HG02885 (cell line): ENCODE data around the gene PDCD4.

Experiments
- ATAC-seq: cut with Tn5 transposase; IDR thresholded peaks from one replicate; pipeline ENCODE4 v1.9.1; 2021; ENCODE audit warnings: mild to moderate bottlenecking; ENCODE audit not compliant: unreplicated experiment, poor library complexity

The PDCD4 gene

DNA sequence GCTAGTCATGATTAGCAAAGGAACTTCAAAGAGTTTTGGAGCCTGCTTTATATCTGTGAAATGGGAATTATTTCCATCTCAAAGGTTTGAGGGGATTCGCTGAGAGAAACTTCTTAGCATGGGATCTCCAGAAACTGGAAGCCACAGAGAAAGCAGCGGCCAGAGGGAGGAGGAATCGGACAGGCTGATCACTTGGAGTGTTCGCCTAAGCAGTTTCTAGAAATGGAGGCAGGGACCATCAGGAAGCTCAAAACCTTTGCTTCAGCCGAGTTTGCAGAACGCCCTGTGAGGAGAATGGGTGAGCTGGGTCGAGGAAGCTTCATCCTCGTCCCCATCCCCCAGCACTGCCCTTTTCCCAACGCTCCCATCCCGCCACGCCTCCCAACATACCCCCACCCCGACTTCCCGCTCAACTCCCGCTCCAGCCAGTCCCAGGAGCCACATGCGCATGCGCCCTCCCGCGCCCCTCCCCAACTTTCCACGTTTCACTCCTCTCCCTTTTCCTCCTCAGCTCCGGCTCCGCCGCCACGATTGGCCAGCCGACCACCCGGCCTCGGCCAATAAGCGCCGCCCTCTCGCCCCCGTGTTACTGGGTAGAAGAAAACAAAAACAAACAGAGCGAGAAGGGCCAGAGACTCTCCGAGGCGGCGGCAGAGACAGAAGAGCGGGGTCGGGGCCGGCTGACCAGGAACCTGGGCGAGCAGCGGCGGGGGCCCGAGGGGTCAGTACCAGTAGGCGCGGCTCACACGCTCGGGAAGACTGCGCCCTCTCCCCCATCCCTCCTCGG, at the start of gene PDCD4:
Gene PDCD4 (plus strand): TSS at position 631 of the 787 bp plus-strand sequence. CDS start 4,100 bp downstream, outside the sequence.
- peak; percentile 77 for ATAC-seq

DNA sequence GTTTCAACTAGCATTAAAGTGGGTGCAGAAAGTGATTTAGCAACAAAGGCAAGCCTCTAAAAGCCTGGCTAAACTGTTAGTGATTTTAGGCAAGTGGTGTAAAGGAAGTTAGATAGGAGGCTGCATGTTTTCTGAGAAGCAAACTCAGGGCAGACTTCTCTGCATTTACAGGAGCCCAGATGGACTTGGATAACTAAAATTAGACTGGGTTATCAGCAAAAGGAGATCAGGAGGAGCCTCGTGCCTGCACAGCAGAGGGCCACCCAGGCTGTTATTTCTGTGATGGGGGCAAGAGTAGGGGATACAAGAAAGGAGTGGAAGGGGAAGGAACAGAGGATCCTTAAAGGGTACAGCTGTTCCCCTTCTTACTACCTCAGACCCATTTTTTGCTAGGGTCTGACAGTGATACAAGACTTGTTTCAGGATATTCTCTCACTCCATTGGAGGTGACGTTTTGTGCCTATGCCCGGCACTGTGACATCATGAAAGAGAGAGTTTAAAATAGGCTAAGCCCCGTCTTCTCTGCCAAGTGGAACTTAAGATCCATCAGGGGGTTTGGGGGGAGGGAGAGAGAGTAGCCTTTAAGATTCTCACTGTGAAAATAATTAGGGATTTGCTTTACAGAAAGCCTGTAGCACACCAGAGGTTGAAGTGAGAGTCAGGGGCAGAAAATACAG, 49.6 kb upstream of the PDCD4 start:
- ATAC-seq: no peak

DNA sequence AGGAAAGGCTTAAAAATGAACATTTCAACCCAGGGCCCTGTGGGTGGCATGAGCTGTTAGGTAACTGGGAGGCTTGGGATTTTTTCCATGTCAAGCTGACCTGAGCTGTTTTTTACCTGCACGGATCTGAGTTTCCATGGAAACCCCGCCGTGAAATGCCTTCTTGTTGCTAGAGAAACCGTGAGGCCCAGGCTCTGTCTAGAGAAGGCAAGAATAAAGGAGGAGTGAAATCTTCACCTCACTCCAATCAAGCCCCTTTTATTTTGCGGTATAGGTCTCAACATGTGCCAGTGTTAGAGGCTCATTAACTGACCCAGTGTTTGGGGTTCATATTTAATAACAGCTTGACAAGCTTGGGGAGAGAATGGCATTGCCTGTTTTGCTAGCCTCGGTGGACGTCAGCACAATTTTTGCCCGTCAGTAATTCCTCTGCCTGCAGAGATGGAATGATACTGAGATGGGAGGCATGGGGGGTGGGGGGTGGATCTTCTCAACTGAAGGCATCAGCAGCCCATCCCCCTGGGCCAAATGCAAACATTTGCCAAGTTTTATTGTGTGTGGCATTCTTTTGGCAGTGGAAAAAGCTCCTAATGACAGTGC, 48.9 kb upstream of the PDCD4 start:
- no peak for ATAC-seq

DNA sequence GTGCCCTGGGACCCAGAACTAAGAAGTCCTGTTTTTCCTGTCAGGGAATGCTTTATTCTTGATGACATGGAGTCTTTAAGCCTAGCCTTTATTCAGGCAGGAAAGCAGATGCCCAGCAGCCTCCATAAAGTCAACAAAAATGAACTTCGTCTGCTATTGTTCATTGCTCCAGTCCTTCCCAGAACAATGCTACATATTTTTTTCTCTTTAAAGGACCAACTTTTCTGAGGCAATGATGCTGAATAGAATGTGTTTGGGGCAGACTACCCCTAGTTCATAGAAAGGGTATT, 47.6 kb upstream of the PDCD4 start:
- ATAC-seq: no peak

DNA sequence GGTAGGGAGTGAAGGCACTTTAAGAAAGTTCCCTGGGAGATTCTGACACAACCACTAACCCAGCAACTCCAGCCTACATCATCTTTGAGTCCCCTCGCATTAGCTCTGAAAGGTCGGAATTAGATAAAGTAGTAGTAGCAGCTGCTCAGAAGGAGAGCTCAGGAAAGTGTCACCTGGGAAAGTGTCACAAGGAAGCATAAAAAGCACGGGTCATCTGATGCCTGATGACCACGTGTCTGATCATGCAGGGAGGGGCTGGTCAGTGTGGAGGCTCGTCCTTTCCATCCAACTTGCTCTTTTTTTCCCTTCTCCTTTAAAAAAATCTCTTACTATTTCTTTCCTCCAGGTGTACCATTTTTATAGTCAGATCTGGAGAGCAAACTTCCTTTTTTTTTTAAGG, 47.1 kb upstream of the PDCD4 start:
- ATAC-seq: no peak

DNA sequence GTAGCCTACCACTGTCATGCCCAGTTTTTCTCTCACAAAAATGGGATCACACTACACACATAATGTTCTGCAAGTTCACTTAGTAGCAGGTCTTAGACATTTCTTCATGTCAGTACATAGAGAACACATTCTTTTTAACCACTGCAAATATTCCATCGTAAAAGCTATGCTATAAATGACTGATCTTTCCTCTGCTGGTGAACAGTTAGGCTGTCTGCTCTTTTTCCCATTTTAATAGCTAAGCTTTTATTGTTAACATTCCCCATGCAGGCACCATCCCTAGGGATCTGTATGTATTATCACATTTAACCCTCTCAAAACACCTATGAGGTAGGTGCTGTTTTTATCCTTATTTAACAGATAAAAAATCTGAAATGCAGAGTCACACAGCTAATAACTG, 46.2 kb upstream of the PDCD4 start:
- ATAC-seq: no peak

DNA sequence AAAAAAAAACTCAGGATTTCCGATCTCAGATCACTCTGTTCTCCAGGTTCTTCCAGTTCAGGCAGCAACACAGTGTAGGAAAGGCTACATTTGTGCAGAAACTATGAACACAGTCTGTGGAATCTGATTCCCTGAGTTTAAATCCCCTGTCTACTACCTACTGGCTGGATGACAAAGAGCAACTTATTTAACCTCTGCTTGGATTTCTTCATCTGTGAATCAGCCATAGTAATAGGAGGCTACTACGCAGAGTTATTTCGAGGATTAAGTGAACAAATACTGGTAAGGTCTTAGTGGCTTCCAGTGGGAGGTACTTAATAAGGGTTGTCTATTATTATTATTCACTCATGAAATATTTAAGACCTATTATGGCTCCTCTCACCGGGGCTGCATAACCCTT, 44.3 kb upstream of the PDCD4 start:
- no peak for ATAC-seq

DNA sequence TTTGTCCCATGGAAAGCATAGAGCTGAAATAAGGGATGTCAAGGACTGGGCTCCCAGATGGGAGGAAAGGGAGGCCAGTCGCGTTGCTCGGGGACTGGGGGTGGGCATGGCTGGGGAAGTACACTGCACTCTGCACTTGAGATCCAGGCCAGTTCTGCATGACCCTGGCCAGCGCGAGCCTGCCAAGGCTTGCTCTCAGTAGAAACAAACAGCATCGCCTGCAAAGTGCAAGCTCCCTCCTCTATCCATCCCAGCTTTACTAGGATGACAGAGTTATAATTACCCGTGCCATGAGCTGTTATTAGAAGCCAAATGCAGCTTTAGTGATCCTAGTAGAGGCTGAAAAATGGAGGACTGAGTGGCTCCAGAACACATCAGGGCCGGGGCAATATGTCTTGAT, 43.9 kb upstream of the PDCD4 start:
- no peak for ATAC-seq

DNA sequence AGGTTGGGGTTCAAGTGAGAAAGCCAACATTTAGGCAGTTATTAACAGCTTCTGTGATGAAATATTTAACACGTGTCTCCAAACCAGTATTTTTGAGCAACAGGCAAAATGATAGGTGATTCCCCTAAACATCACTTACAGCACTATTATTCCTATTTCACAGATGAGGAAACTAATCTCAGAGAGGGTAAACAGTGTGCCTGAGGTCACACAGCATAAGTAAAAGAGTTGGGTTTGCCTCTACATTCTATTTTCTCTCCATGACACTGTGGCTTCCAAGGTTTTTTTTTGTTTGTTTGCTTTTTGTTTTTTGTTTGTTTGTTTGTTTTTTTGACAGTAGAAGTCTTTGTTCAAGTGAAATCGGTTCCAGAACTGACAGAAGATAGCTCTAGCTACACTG, 43.2 kb upstream of the PDCD4 start:
- ATAC-seq: no peak

DNA sequence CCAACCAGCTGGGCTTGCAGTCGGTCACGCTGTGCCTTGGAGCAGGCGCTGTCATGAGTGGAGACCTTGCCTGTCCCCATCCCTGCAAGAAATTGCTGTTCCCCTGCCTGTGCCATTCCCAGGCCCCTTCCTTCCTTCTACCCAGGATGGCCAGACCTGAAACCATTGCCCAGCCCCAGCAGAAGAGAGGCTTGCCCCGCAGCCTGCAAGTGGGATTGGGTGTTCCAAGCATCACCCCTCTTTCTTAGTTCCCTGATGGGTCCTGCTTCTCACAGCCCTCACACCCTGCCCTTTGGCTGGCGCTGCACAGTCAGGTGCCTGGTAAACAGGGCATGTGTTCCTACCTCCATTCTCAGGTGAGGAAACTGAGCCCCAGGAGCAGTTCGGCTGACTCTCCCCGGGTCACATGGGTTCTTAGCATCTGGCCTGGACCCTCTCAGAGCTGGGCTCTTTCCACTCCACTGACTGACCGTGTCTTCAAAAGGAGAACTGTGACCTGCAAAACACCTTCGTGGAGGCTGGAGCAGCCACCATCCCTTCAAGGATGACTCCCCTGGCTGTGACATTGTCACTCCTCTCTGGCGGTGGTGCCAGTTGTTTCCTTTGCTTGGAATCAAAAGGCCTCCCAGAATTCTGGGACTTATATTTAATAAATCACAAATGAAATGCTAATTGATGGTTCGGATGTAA, 41.9 kb upstream of the PDCD4 start:
- ATAC-seq: no peak

DNA sequence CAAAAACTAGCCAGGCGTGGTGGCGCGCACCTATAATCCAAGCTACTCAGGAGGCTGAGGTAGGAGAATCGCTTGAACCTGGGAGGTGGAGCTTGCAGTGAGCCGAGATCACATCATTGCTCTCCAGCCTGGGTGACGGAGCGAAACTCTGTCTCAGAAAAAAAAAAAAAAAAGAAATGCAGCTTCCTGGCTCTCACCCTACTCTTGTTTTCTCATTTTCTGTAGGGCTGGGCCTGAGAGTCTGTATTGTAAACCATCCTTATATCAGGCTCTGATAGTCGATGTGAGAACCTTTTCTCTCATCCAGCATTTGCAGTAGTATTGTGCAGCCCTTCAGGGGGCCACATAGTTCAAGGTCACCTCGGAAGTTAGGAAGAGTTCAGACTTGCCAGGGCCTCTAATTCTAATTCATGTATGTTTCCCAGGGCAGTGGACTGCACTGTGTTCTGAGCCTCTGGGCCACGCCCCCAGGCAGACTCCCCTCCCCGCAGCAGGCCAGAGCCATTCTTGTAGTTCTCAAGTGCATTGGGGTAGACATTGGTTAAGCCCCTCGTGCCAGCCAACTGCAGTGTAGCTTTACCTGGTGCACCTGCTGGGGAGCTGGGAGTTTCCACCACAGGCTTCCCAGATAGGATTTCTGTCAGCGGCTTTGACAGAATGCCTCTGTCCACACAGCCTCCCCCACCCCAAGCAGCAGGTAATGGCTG, 38.3 kb upstream of the PDCD4 start:
- ATAC-seq: no peak

DNA sequence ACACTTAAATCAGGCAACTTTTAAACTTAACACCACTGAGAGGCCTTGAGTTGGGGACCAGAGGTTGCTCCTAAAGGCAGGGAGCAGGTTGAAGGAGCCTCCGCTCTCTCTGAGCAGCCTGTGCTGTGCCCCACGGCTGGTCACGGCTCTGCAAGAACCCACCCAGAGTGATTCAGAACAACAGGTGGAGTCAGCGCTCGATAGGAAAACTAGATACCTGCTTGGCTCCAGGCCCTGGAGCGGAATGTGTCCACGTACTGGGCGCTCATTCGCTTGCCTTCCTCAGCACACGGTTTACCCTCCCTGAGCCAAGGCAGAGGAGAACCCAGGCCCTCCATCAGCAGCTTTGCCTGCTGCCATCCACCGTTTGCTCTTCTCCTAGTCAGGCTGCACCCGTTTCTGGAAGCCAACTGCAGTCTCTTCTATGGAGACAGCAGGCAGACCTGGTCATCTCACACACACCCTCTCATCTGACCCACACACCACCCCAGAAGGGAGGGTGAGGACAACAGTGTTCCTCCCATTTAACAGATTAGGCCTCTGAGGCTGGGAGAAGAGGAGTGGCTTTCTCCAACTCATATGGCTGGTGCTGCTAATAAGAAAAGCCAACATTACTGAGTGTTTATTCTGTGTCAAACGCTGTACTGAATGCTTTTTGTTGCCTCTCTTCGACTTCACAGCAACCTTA, 37.6 kb upstream of the PDCD4 start:
- ATAC-seq: no peak

DNA sequence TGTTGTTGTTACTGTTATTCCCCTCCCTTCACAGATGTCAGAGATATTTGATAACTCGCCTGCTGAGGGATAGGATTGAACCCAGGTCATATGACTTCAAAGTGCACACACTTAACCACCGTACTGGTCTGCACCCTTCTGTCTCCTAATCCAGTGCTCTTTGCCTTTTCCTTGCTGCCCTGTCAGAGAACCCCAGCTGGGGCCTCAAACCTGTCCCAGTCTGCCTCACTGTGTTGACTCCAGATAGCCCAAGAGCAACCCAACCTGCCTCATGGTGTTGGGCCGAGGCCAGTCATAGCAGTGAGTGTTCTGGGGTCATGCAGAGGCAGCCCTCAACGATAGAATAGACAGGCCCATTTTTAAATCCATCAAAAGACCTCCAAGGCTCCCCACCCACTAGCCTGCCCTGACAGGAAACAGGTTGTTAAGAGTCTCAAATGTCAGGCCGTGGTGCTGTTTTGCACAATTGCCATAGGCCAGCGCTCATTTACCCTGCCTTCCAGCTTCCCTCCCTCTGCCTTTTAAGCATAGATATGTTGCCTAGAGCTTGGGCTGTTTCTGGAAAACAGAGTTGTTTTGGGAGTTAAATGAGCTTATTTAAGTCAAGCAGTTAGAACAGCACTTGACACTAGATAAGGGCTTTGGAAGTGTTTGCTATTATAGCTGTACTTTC, 37.0 kb upstream of the PDCD4 start:
- no peak for ATAC-seq

DNA sequence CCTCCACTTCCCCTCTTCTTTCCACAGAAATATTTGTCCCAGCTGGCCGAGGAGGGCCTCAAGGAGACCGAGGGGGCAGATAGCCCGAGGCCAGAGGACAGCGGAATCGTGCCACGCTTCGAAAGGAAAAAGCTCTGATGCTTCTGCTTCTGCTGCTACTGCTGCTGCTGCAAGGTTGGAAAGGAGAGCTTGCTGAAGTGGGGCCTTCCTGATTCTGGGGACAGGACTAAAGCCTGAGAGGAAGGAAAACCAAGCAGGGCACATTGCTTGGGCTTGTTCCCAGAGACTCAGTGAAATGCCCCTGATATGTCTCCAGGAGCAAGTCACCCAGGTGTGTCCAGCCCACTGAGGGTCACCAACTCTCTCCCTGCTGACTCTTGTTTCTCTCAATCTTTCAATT, 35.9 kb upstream of the PDCD4 start:
- no peak for ATAC-seq

DNA sequence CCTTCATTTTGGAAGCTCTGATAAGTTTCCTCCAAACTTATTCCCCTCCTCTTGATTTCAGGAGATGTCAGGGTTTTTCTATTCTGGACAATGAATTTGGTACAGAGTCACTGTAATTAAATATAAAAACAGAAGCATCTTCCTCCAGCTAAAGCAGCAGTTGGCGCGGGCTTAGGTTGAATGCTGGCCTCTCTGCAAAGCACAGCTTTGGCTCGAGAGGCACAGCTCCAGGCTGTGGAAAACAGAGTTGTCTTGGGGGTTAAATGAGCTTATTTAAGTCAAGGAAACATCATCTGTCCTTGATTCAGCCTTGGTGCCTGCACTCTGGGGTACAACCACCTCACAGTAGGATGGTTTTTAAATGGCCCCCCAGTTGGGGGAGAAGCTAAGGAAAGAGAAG, 35.0 kb upstream of the PDCD4 start:
- ATAC-seq: no peak

DNA sequence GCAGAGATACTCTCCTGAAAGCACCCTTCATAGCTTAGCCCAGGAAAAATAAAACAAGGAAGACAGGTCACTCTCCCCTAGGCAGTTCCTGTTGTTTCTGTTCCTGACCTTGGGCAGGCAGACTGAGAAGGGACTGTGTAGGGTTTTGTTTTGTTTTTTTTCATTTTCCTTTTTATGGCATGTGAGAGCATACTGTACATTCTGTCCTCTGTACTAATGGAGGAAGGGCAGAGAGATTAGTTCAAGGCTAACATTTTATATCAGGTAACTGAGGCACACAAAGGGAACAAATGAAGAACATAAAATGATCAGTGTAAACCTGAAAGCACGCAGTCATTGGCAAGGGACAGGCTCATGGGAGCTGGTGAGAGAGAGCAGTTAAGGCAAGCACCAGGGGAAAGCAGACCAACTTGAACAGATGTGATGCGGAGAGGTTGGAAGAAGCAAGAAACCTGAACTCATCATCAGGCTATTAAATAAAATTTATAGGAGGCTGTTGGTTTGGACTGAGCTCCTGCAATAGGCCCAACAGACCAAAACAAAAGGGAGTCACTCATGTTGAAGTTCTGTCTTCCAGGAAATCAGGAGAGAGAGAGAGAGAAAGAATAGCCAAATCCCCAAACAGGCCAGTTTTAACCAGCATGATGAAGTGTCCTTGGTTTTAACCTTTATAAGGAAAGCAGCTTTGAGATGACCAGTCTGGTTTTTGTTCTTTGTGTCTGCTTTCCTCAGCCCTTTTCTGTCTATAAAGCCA, 34.1 kb upstream of the PDCD4 start:
- ATAC-seq: no peak

DNA sequence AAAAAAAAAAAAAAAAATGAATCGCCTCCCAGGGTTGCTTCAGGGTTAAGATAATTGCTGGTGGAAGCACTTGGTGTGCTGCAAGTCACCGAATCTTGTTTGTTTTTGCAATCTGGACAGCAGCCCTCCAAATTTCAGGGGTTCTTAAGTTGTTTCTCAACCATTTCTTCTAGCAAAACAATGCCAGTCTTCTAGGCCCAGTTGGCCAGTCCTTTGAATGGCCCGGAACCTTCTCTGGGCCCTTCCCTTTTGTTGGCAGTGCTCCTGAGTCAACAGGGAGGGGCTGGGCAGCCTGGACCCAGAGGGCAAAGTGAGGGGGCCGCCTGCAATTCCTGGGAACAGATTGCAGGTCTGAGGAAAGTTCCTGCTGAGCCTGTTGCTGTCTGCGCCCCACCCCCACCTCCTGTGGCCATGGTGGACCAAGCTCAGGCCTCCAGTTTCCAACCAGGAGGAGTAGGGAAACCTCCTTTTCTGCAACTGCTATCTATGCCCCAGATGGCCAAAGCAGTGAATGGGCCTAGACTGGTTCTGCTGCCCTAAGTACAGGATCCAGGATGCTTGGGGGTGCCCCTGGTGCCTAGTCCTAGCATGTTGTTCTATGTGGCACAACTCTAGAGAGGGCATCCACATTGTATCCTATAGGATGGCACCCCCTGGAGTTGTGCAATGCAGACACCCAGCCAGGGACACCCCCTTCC, 31.4 kb upstream of the PDCD4 start:
- no peak for ATAC-seq

DNA sequence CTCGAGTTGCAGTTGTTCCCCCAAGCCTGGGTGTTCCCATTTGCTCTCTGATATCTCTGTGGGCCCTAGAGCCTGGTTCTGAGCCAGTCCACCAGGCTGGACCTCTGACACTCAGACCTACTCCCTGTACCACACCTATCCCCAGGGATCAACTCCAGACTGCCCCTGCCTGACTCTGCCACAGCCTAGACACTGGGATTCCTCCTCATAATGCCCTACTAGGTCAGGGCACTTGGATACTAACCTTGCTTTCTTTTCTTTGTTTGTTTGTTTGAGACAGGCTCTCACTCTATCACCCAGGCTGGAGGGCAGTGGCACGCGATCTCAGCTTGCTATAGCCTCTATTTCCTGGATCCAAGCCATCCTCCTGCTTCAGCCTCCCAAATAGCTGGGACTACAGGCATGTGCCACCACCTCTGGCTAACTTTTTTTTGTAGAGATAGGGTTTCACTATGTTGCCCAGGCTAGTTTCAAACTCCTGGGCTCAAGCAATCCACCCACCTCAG, 30.8 kb upstream of the PDCD4 start:
- ATAC-seq: no peak
